T1000 (cell line): ENCODE results near the gene DDX59.
"Not testable (repeated sequence)": the region's sequence is repeated elsewhere in the genome, so short reads cannot be mapped to it uniquely, and the experiment has no call there.

Experiments
- DNase-seq: peaks from one replicate; lab custom pipeline; 2025; ENCODE audit warnings: mixed read lengths; lab: John Stamatoyannopoulos, UW

The DDX59 gene

GRCh38 chr1:200630515-200630899, 39.2 kb downstream of the DDX59 start:
- DNase-seq: not testable (repeated sequence)

- no peak for DNase-seq
Observed at GRCh38 chr1:200629876-200630514, 39.7 kb downstream of the DDX59 start.

GRCh38 chr1:200628223-200628881, 41.4 kb downstream of the DDX59 start:
- no peak for DNase-seq

- no peak for DNase-seq
Observed at GRCh38 chr1:200627575-200628222, 42.0 kb downstream of the DDX59 start.

GRCh38 chr1:200626853-200627534, 42.7 kb downstream of the DDX59 start:
- no peak for DNase-seq

- no peak for DNase-seq
Observed at GRCh38 chr1:200625381-200625824, 44.3 kb downstream of the DDX59 start.

GRCh38 chr1:200624679-200625335, 44.9 kb downstream of the DDX59 start:
- no peak for DNase-seq

- DNase-seq: peak; percentile 86
Observed at GRCh38 chr1:200620273-200621131, 49.2 kb downstream of the DDX59 start, which contains the start of gene KIF14. TSS of gene KIF14 (minus strand) at chr1:200620751. CDS start at chr1:200618723, 2,028 bp downstream.

GRCh38 chr1:200619894-200620272, 49.8 kb downstream of the DDX59 start:
- DNase-seq: no peak

GRCh38 chr1:200610846-200611245, 58.9 kb downstream of the DDX59 start:
- DNase-seq: no peak

- DNase-seq: no peak
Observed at GRCh38 chr1:200602632-200603031, 67.1 kb downstream of the DDX59 start.
